KMS-11 (cell line): ENCODE measurements around the gene EMC1.

ENCODE experiments used
- H2AFZ ChIP-seq: fragments of 200-600 bp; sonication (generic); 2 replicates; pipeline ENCODE4 v1.6.1; 2016; ENCODE audit warnings: antibody characterized with exemption, mixed run types, low read depth
- H3K27ac ChIP-seq: fragments of 200-600 bp; sonication (generic); 2 replicates; pipeline ENCODE4 v1.6.1; 2016; ENCODE audit warnings: mild to moderate bottlenecking, mixed run types
- H3K27me3 ChIP-seq: fragments of 200-600 bp; sonication (generic); 2 replicates; pipeline ENCODE4 v1.6.1; 2017; ENCODE audit warnings: mild to moderate bottlenecking, low read depth, mixed run types, moderate library complexity; ENCODE audit not compliant: insufficient read depth
- H3K36me3 ChIP-seq: fragments of 200-600 bp; sonication (generic); 2 replicates; pipeline ENCODE4 v1.6.1; 2017; ENCODE audit warnings: mild to moderate bottlenecking, mixed run types; ENCODE audit not compliant: insufficient read depth
- H3K4me1 ChIP-seq: fragments of 200-600 bp; sonication (generic); 2 replicates; pipeline ENCODE4 v1.6.1; 2016; ENCODE audit warnings: mild to moderate bottlenecking, low read depth, mixed run types; ENCODE audit not compliant: poor library complexity, severe bottlenecking
- H3K4me2 ChIP-seq: fragments of 200-600 bp; sonication (generic); 2 replicates; pipeline ENCODE4 v1.7.0; 2016; ENCODE audit warnings: mild to moderate bottlenecking, mixed run types
- H3K4me3 ChIP-seq: fragments of 200-600 bp; sonication (generic); IDR thresholded peaks from 2 replicates; pipeline ENCODE4 v1.6.1; 2017; ENCODE audit warnings: low read depth, low read length, mixed read lengths; ENCODE audit not compliant: insufficient read depth
- H3K79me2 ChIP-seq: fragments of 200-600 bp; sonication (generic); 2 replicates; pipeline ENCODE4 v1.6.1; 2016; ENCODE audit warnings: low read depth, mixed run types; ENCODE audit not compliant: insufficient read depth
- H3K9ac ChIP-seq: fragments of 200-600 bp; sonication (generic); 2 replicates; pipeline ENCODE4 v1.6.1; 2016; ENCODE audit warnings: mild to moderate bottlenecking, mixed run types
- H4K20me1 ChIP-seq: fragments of 200-600 bp; sonication (generic); 2 replicates; pipeline ENCODE4 v1.6.1; 2016; ENCODE audit warnings: mild to moderate bottlenecking, mixed run types; ENCODE audit not compliant: insufficient read depth
- TF ChIP-seq, protein P1 (sequence below): fragments of 200-600 bp; sonication (generic); conservative IDR thresholded peaks from 2 replicates; pipeline ENCODE4 v1.6.1; 2017; ENCODE audit warnings: low read depth, mild to moderate bottlenecking, antibody characterized with exemption, low read length, moderate library complexity, mixed read lengths

EMC1 gene

DNA sequence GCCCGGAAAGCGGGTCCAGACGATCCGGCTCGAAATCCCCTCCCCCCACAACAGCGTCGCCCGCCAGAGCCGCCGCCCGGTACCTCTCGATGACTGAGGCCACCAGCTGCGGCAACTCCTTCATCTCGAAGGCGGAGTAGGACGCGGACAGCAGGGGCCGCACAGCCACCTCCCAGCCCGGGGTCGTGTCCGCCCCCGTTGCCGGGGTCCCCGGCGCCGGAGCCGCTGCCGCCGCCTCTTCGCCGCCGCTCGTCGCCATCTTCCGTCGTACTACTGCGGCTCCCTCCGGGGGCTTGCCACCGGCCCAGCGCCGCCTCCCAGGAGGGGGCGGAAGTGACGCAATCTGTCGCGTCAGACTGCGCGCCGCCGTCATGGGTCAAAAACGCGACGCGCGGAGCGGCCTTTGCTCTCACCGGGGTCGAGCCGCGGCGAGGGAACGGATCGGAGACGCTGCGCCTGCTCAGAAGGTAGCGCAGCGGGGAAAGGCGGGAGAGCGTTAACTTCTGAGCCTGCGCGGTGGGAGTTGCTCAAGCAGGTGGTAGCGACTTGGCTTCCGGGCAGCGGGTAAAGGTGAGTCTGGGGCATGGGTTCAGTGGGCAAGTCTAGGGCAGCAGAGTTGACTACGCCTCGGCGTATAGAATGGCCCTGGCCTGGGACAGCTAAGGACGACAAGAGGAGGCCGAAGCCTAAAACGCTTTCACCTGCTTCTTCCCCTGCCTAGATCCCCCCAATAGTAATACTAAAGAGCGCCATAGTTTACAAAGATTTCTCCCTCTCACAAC lies 41.1 kb downstream of the EMC1 start, which contains the start of gene UBR4:
Gene UBR4, minus strand, starts transcription at position 277 of the 782 bp plus-strand sequence. Its CDS starts 18 bp downstream, at position 259.
- H3K4me1 ChIP-seq = peaks cover 56% of the 10 kb centered on the region

DNA sequence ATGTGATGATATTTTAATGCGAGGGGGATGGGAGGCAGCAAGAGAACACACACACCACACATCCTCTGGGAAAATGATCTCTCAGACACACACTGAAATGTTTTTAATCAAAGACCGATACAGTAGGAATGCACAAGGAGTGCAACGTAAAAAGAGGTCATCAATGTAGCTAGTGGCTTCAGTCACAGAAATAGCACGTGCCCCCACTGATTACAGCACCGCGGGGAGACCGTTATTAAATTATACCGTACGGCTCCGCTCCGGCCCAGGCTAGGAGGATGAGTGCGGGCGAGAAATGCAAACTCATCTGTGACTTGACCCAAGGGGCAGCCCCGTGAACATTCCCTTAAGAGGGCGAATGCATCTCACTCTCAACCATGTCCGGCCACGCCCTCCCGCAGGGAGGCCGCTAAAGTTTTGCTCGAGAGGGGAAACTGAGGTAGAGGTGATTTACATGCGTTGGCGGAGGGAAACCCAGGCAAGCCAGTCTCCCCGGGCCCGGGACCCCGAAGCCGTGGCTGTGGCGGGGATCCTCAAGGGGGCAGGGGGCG lies 41.8 kb downstream of the EMC1 start:
- Histone ChIP-seq H2AFZ (peak overlapping the region; percentile 70; the same call in 1 of the 2 replicates), H3K79me2 (peaks cover 95% of the 10 kb centered on the region), H3K4me3 (no peak overlapping the region), H3K4me2 (peak overlapping the region; percentile 99), H3K4me1 (peaks cover 61% of the 10 kb centered on the region), H3K27me3 (no peaks in the 10 kb centered on the region), H3K27ac (peak overlapping the region; percentile 88), H4K20me1 (peaks cover 15% of the 10 kb centered on the region), H3K9ac (peak overlapping the region; percentile 86), H3K36me3 (no peaks in the 10 kb centered on the region)
- TF ChIP-seq, protein P1, sequence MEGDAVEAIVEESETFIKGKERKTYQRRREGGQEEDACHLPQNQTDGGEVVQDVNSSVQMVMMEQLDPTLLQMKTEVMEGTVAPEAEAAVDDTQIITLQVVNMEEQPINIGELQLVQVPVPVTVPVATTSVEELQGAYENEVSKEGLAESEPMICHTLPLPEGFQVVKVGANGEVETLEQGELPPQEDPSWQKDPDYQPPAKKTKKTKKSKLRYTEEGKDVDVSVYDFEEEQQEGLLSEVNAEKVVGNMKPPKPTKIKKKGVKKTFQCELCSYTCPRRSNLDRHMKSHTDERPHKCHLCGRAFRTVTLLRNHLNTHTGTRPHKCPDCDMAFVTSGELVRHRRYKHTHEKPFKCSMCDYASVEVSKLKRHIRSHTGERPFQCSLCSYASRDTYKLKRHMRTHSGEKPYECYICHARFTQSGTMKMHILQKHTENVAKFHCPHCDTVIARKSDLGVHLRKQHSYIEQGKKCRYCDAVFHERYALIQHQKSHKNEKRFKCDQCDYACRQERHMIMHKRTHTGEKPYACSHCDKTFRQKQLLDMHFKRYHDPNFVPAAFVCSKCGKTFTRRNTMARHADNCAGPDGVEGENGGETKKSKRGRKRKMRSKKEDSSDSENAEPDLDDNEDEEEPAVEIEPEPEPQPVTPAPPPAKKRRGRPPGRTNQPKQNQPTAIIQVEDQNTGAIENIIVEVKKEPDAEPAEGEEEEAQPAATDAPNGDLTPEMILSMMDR = no peak

More for the DNA sequence above, 41.1 kb downstream of the EMC1 start, which contains the start of gene UBR4:
- peak within 1 kb of the TSS; percentile 88 for H3K27ac ChIP-seq
- H3K79me2 ChIP-seq = peaks cover 95% of the 10 kb centered on the region
- peak within 1 kb of the TSS; percentile 93 for H3K4me3 ChIP-seq
- peak within 1 kb of the TSS; percentile 99 for H3K4me2 ChIP-seq
- TF ChIP-seq, protein P1 = no peak
- no peaks in the 10 kb centered on the region for H3K36me3 ChIP-seq
- peaks cover 15% of the 10 kb centered on the region for H4K20me1 ChIP-seq
- peak within 1 kb of the TSS; percentile 70 for H2AFZ ChIP-seq
- peak within 1 kb of the TSS; percentile 86 for H3K9ac ChIP-seq
- H3K27me3 ChIP-seq = no peaks in the 10 kb centered on the region

DNA sequence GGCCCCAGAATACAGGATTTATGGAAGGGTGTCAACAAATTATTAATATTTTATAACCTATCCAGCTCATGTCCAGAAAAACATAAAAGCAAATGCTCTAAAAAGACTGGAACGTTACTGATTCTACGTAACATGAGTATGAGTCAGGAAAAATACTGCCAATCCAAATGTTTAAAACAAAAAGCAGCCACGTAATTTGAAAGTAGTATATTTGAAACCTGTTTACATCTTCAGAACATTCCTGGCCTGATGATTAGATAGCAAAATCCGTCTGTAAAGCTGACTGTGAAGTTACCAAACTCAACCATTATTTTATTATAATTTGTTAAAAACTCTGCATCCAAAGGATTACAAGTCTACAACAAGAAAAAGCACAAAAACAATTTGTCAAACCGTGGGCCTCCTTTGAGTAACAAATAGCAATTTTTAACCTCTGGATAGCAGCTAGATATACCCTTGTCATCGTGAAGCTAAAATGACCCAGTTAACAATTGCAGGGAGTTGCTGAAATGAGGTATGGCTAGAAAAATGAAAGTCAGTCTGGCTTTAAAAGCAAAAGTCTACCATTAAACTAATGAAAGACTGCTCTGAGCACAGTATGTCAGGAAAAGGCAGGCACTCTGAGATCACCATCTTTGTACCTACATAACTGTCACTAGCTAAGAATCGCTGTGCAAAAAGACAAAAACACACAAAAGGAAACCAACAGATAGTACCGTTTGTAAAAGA lies 42.5 kb downstream of the EMC1 start:
- TF ChIP-seq, protein P1 = no peak
- Histone ChIP-seq H3K9ac (peak overlapping the region; percentile 86; the same call in 1 of the 2 replicates), H3K79me2 (peaks cover 94% of the 10 kb centered on the region), H3K27me3 (no peaks in the 10 kb centered on the region), H3K27ac (peak overlapping the region; percentile 88), H3K4me3 (no peak overlapping the region), H3K36me3 (no peaks in the 10 kb centered on the region), H4K20me1 (peaks cover 15% of the 10 kb centered on the region), H2AFZ (peak overlapping the region; percentile 70; the same call in 1 of the 2 replicates), H3K4me2 (peak overlapping the region; percentile 99), H3K4me1 (peaks cover 62% of the 10 kb centered on the region)

DNA sequence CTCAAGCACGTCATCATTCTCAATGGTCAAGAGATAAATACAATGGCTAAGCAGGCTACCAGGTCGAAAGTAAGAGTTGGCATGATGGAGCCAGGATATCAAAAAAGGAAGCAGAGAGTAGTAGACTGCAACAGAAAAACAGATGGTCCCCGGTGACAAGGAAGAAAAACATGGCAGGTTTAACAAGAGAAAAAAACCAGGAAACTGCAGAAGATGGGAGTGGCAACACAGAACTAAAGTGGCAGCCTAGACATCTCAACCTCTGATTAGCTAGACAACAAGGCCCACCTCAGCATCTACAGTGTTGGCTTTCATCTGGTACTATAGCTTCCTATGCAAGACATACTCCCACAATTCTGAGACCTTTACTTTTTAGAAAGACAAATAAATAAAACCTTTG lies 44.4 kb downstream of the EMC1 start:
- no peak overlapping the region for H3K4me3 ChIP-seq
- peak overlapping the region; percentile 8; the same call in 1 of the 2 replicates for H3K4me2 ChIP-seq
- H3K79me2 ChIP-seq = peaks cover 94% of the 10 kb centered on the region
- H3K36me3 ChIP-seq = no peaks in the 10 kb centered on the region
- no peak overlapping the region for H2AFZ ChIP-seq
- H3K9ac ChIP-seq = no peak overlapping the region
- H3K27ac ChIP-seq = no peak overlapping the region
- peaks cover 15% of the 10 kb centered on the region for H4K20me1 ChIP-seq
- H3K4me1 ChIP-seq = peaks cover 51% of the 10 kb centered on the region
- TF ChIP-seq, protein P1 = no peak
- H3K27me3 ChIP-seq = no peaks in the 10 kb centered on the region
